Activated effector memory CD4-positive, alpha-beta T cell treated with anti-CD3 and anti-CD28 coated beads, Interleukin-2, amount 50 U/mL, for 16 hours (primary cell): Measurements from ENCODE around the gene ZNF552.
"Not testable (repeated sequence)": the region's sequence is repeated elsewhere in the genome, so short reads cannot be mapped to it uniquely, and the experiment has no call there.

Source experiments
- DNase-seq: peaks from one replicate; pipeline ENCODE4 v3.0.0-alpha.2; 2020

The ZNF552 gene

DNA sequence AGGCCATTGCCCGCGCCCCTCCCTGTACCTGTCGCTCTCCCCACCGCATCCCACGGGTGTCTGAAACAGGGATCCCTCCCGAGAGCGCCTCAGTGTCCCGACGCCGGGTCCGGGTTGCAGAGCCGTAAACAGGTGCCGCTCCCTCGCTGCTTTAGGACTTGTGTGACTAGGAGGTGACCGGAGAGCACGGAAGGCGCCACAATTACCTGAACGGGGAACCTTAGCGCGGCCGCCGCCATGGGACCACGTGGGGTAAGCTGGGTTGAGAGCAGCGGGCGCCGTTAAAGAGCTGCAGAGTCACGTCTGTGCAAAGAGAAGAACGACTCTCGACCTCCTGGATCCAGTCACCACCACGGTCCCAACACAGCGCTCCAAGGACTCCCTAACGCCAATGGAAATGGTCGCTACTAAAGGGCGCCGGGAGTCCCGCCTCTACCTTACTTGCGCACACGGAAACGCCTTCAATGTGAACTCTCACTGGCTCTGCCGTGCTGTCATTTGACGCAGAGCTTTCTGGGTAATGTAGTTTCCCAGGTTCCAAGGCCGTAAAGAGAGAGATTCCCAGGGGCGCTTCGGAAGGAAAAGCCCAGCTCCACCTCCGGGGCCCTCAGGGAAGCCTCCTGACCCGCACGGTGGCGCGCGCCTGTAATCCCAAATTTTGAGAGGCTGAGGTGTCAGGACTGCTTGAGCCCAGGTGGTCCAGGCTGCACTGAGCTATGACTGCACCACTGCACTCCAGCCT lies at the start of gene ZNF552:
ZNF552 (minus strand) TSS at position 409 of the 742 bp plus-strand sequence; CDS start at position 239, 170 bp downstream.
- peak; percentile 91 for DNase-seq

DNA sequence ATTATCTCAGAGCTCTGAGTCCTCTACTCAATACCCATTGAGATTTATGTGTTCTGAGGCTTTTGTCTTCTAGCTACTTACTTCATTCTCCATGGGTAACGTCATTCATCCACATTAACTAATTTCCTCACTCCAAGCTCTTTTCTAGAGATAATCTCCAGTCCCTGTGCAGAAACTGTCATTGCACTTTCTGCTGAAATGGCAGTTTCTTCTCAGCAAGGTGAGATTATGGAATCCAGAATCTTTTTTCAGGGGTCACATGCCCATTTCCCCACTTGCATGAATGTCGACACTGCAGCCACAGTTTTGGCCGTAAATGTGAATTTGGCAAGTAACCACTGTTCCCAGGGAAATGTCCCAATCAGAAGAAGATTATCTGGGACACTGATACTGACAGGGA lies 47.6 kb upstream of the ZNF552 start:
- not testable (repeated sequence) for DNase-seq

DNA sequence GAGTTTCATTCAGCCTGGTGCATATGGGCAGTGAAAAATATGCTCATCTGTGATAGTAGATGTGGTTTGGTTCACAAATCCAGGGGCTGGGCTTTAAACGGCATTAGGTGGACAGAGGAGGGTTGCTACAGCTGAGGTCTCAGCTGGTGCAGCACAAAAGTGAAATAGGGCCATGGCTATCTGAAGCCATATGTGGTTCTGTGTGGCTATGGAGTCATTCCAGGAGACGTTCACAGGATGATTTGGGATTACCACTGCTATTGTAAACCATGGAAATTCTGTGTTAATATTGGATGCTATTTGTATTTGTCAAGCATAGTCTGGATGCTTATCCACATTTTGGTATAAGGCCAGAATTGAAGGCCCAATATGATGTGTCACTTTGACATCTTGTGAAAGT lies 39.4 kb upstream of the ZNF552 start:
- DNase-seq, result not testable (repeated sequence)

DNA sequence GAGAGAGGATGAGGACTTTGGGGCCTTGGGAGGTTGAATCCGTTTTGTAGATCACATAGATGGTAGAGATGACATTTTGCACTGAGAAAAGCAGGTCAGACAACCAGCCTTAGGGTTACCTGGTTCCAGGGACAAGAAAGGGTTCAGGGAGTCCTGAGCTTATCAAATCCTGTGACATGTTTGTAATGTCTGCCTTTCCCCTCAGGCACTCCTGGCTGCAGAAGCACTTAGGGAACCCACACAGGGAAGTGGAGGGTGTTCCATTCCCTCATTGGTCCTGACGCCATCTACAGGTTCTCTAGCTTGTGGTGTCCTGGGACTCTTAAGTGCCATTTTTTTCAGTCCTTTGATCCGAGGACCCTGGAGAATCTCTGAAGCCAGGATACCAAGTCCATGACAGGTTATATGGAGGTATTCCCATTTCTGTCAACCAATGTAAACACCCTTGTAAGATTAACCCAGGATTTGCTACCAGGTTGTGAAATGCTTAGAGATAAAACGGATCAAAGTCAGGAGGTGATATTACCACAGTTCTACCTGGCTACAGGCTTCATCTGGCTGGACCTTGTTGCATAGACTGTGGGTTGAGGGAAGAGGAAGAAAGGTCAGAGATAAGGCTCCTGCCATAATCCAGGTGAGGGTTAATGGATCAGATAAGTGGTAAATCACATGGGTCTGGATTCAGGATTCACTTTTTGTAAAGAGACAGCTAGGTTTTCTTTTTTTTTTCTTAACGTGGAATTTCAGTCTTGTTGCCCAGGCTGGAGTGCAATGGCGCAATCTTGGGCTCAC lies 37.3 kb upstream of the ZNF552 start:
- not testable (repeated sequence) for DNase-seq

DNA sequence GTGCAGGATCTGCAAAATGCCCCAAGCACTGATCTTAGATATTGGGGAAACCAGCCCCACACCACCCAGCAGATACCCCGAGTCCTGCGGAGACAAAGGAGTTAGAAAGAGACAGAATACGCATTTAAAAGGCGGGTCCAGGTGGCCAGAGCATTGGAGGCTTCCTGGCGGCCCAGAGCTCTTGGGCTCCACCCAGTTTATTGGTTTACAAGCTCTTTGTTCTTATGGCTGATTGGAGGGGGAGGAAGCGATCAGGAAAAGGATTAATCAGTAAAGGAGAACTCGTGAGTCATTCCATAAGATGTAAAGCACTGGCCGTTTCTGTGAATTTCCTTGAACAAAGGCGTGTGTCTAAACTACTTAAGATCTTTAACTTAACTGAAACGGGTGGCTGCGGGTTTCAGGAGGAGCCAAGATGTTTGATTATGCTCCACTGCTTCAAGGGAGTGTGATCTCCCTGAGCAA lies 35.9 kb upstream of the ZNF552 start:
- peak; percentile 65 for DNase-seq

DNA sequence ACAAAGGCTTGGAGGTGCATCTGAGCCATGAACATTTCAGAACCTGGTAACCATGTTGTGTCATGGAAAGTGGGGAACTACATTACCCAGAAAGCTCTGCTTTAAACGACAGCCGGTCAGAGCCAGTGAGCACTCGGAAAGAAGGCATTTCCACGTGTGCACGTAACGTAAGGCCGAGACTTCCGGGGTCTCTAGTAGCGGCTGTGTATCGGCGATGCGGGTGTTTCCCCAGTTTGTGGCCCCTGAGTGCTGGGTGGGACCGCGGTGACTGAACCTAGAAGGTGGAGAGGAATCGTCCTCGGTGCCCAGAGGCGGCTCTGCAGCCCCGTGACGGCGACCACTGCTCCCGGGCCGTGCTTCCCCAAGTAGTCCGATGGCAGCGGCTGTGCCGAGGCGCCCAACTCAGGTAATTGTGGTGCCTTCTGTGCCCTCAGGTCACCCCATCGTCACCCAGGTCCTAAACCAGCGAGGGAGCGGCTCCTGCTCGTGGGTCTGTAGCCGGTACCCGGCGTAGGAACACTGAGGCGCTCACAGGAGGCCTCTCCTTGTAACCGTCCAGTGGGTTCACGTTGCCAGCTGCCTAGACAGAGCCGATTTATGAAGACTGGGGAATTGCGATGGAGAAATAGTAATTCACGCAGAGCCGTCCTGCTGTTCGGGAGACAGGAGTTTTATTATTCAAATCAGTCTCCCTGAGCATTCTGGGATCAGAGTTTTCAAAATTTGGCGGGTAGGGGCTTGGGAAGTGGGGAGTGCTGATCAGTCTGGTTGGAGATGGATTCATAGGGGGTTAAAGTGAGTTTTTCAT lies 35.2 kb upstream of the ZNF552 start, which contains the start of gene ZNF587:
ZNF587 (plus strand) TSS at position 194 of the 808 bp plus-strand sequence; CDS start at position 374, 180 bp downstream.
- DNase-seq, result peak; percentile 91

DNA sequence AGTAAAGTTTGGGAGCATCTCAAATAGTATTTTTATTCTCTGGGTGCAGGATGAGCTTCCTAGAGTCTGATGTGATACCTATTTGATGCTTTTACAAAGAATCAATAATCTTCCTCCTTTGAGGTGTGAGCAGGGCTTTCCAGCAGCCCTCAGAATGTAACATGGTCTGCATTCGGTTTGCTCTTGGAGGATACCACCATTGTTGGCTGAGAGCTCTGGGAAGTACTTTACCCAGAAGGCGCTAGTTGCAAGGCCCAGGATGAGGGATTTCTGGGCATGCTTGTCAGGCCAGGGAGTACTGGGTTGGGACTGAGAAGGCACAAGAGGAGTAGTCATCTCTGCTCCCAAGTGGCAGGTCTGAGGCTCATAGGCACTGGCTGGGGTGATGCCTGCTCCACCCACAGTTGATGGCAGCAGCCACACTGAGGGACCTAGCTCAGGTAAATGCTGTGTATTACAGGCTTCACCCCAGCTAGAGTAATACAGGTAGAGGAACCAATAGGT lies 34.5 kb upstream of the ZNF552 start:
- DNase-seq, result peak; percentile 63

DNA sequence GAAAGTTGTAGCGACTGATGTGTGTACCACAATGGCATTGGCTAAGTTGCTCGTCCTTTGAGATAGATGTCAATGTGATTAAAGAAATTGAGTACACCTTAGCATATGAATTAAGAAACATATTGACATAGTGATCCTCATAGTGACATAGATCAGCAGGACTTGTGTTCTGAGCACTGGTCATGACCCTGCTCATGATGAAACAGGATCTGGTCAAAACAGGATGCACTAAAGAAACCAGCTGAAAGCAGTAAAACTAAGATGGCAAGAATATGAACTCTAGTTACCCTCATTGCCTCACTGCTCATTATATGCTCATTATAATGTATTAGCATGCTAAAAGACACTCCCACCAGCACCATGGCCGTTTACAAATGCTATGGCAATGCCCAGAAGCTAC lies 32.5 kb upstream of the ZNF552 start:
- not testable (repeated sequence) for DNase-seq

DNA sequence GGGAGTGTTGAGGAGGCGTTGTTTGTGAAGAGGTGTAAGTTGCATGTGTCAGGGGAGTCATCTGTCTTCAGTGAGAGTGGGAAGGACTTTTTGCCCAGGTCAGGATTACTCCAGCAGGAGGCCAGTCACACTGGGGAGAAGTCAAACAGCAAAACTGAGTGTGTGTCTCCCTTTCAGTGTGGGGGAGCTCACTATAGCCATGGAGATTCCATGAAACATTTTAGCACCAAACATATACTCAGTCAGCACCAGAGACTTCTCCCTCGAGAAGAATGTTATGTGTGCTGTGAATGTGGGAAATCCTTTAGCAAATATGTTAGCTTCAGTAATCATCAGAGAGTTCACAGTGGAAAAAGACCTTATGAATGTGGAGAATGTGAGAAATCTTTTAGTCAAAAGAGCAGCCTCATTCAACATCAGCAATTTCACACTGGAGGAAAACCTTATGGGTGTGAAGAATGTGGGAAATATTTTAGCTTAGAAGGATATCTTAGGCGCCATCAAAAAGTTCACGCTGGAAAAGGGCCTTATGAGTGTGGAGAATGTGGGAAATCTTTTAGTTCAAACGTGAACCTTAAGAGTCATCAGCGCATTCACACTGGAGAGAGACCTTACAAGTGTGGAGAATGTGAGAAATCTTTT lies 26.5 kb upstream of the ZNF552 start:
- DNase-seq, result no peak

DNA sequence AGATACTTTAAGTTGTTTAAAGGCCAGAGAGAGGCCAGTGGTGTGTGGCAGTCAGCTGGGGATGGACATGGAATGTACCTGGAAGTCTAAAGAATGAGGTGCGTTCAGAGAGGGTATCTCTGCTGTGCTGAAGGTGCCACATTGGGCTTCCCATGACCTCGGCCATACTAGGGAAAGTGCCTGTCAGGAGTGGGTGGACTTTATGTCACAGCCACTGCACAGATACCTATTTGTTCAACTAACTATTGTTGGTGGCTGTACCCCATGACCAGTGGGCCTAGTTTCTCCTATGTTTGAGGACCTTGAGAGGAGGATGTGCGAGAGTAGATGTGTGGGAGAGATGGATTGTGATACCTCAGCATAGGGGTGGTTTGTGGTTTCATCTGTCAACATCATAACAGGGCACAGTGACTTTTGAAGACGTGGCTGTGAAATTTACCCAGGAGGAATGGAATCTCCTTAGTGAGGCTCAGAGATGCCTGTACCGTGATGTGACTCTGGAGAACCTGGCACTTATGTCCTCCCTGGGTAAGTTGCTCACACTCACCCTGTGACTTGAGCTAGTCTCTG lies 24.0 kb upstream of the ZNF552 start:
- not testable (repeated sequence) for DNase-seq

DNA sequence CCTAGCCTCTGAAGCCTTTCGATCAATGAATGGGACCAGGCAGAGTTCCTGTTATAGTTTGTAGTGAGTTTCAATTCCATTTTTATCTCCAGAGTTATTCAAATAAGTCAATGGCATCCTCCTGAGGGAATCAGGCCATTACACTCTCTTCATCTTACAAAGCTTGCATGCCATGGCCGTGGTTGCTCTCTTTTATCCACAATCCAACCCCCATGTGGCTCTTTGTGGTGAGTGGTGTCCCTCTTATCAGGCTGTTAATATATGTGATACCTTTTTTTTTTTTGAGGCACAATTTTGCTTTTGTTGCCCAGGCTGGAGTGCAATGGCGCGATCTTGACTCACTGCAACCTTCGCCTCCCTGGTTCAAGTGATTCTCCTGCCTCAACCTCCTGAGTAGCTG lies 22.3 kb upstream of the ZNF552 start:
- not testable (repeated sequence) for DNase-seq

DNA sequence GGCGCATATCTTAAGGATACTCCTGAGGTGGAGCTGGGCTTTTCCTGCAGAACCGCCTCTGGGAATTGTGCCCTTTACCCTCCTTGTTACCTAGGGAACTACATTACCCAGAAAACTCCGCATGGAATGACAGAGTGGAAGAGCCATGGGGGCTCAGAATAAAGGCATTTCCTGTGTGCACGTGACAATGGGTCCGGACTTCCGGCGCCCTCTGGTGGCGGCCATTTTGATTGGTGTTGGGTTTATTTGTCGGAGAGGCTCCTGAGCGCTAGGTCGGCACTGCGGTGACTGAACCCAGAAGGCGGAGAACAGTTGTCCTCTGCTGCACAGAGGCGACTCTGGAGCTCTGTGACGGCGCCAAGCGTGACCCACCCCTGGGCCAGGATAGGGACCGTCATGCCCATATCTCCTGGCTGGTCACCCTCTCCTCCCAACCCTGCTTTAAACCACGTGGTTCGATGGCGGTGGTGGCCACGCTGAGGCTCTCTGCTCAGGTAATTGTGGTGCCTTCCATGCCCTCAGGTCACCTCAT lies 15.4 kb upstream of the ZNF552 start, which contains the start of gene ZNF587B:
ZNF587B (plus strand) TSS at position 229 of the 532 bp plus-strand sequence; CDS start at position 459, 230 bp downstream.
- peak; percentile 79 for DNase-seq

DNA sequence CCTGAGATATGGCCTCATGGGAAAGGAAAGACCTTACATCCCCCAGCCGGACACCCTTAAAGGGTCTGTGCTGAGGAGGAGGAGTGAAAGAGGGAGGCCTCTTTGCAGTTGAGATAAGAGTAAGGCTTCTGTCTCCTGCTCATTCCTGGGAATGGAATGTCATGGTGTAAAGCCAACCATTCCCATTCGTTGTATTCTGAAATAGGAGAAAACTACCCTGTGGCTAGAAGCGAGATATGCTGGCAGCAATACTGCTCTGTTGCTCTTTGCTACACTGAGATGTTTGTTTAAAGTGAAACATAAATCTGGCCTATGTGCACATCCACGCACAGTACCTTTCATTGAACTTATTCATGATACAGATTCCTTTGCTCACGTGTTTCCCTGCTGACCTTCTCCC lies 14.6 kb upstream of the ZNF552 start:
- DNase-seq, result no peak

DNA sequence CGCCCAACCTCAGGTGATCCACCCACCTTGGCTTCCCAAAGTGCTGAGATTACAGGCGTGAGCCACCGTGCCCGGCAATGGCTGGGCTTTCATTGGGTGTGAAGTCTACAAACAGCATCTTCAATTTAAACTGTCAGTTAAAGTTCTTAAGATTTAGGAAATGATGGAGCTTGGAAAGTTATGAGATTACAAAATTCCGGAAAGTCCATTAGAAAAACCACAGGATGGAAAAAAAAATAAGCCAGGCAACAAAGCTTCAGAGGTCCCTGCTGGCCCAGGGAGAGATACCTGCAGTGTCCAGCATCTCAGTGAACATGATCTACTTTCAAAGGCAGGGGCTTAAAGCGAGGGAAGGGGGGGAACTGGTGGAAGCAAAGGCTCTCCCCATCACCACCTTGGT lies 10.8 kb upstream of the ZNF552 start:
- no peak for DNase-seq

DNA sequence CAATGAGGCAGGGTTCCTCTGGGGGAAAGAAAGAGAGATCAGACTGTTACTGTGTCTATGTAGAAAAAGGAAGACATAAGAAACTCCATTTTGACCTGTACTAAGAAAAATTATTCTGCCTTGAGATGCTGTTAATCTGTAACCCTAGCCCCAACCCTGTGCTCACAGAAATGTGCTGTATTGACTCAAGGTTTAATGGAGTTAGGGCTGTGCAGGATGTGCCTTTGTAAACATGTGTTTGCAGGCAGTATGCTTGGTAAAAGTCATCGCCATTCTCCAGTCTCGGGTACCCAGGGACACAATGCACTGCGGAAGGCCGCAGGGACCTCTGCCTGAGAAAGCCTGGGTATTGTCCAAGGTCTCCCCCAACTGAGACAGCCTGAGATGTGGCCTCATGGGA lies 8.9 kb upstream of the ZNF552 start:
- DNase-seq, result not testable (repeated sequence)

DNA sequence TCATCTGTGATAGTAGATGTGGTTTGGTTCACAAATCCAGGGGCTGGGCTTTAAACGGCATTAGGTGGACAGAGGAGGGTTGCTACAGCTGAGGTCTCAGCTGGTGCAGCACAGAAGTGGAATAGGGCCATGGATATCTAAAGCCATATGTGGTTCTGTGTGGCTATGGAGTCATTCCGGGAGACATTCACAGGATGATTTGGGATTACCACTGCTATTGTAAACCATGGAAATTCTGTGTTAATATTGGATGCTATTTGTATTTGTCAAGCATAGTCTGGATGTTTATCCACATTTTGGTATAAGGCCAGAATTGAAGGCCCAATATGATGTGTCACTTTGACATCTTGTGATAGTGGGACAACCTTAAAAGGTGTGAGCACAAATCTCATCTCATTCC lies 8.4 kb upstream of the ZNF552 start:
- DNase-seq, result not testable (repeated sequence)

DNA sequence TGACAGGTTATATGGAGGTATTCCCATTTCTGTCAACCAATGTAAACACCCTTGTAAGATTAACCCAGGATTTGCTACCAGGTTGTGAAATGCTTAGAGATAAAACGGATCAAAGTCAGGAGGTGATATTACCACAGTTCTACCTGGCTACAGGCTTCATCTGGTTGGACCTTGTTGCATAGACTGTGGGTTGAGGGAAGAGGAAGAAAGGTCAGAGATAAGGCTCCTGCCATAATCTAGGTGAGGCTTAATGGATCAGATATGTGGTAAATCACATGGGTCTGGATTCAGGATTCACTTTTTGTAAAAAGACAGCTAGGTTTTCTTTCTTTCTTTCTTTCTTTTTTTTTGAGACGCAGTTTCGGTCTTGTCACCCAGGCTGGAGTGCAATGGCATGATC lies 6.8 kb upstream of the ZNF552 start:
- DNase-seq, result not testable (repeated sequence)

DNA sequence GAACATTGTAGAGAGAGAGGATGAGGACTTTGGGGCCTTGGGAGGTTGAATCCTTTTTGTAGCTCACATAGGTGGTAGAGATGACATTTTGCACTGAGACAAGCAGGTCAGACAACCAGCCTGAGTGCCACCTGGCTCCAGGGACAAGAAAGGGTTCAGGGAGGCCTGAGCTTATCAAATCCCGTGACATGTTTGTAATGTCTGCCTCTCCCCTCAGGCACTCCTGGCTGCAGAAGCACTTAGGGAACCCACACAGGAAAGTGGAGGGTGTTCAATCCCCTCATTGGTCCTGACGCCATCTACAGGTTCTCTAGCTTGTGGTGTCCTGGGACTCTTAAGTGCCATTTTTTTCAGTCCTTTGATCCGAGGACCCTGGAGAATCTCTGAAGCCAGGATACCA lies 6.4 kb upstream of the ZNF552 start:
- not testable (repeated sequence) for DNase-seq

DNA sequence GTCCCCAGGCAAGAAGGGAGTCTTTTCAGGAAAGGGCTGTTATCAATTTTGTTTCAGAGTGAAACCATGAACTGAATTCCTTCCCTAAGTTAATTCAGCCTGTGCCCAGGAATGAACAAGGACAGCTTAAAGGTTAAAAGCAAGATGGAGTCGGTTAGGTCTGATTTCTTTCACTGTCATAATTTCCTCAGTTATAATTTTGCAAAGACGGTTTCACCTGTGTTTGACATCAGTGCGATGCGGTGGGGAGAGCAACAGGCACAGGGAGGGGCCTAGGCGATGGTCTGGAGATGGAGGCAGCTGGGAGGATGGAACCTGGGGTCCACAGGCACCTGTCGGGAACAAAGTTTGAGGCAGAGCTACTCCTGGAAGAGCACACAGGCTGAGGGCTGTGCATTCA lies 5.9 kb upstream of the ZNF552 start:
- no peak for DNase-seq

DNA sequence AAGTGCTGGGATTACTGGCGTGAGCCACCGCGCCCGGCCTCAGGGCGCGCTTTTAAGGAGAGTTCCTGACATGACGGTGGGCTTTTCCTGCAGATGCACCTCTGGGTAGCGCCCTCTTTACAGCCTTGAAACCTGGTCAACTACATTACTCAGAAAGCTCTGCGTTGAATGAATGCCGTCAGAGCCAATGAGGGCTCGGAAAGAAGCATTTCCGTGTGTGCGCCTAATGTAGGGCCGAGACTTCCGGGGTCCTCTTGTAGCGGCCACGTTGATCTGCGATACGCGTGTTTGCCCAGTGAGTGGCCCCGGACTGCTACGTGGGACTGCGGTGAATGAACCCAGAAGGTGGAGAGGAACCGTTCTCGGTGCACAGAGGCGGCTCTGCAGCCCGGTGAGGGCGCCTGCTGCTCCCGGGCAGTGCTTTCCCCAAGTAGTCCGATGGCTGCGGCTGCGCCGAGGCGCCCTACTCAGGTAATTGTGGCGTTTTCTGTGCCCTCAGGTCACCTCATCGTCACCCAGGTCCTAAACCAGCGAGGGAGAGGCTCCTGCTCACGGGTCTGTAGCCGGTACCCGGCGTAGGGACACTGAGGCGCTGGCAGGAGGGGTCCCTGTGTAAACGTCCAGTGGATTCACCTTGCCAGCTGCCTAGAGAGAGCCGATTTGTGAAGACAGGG lies 4.9 kb upstream of the ZNF552 start:
- peak; percentile 93 for DNase-seq

DNA sequence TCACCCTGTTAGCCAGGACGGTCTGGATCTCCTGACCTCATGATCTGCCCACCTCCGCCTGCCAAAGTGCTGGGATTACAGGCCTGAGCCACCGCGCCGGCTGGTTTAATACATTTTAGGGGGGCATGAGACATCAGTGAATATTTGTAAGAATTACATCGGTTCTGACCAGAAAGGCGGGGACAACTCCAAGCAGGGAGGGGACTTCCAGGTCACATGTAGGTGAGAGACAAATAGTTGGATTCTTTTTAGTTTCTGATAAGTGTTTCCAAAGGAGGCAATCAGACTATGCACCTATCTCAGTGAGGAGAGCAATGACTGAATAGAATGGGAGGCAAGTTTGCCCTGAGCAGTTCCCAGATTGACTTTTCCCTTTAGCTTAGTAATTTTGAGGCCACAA lies 3.7 kb upstream of the ZNF552 start:
- DNase-seq, result no peak
